Natural killer cell (primary cell): ENCODE data around the gene PRDM8. TPM values are rescaled to one million over a fixed set of nuclear protein-coding genes. Genes with fewer than 3 reads are reported as not detected.

ENCODE experiments used
- ATAC-seq, 3 donors: fragments of 150-1000 bp in 2 of 3; fragments of 200-7000 bp in 1 of 3; cut with Tn5 transposase; 1 replicate in 1 of 3; 2 replicates in 2 of 3; pipeline ENCODE4 v1.10.0; 2021; ENCODE audit warnings: mild to moderate bottlenecking in 2 of 3, moderate library complexity in 2 of 3
- DNase-seq, 2 donors: peaks; one replicate each; pipeline versions ENCODE4 v3.0.0 to v3.0.0-alpha.2; 2013 to 2021; ENCODE audit warnings: mixed read lengths in 1 of 2
- H3K27ac ChIP-seq: one replicate; pipeline ENCODE4 v1.5.1; 2013; ENCODE audit warnings: mild to moderate bottlenecking, low read length
- H3K27me3 ChIP-seq: one replicate; pipeline ENCODE4 v1.6.1; 2013; ENCODE audit warnings: low read length; ENCODE audit not compliant: control insufficient read depth, insufficient read depth
- H3K36me3 ChIP-seq: one replicate; pipeline ENCODE4 v1.6.1; 2013; ENCODE audit warnings: low read length; ENCODE audit not compliant: control insufficient read depth, insufficient read depth
- H3K4me1 ChIP-seq: one replicate; pipeline ENCODE4 v1.6.1; 2013; ENCODE audit warnings: low read length; ENCODE audit not compliant: control insufficient read depth, insufficient read depth
- H3K4me3 ChIP-seq: one replicate; pipeline ENCODE4 v1.5.1; 2013; ENCODE audit warnings: low read length
- H3K9me3 ChIP-seq: one replicate; pipeline ENCODE4 v1.6.1; 2013; ENCODE audit warnings: low read length; ENCODE audit not compliant: control insufficient read depth, insufficient read depth
- H3K27ac Mint-ChIP-seq, 2 donors: one replicate each; pipeline ENCODE4 v1.8.0; 2022; ENCODE audit warnings: mild to moderate bottlenecking in 2 of 2, mixed read lengths in 2 of 2, moderate library complexity in 1 of 2
- H3K27me3 Mint-ChIP-seq, 2 donors: one replicate each; pipeline ENCODE4 v1.8.0; 2022; ENCODE audit warnings: low read depth in 2 of 2, mixed read lengths in 2 of 2
- H3K36me3 Mint-ChIP-seq: one replicate; pipeline ENCODE4 v1.8.0; 2022; ENCODE audit warnings: mixed read lengths
- H3K4me1 Mint-ChIP-seq, 2 donors: one replicate each; pipeline ENCODE4 v1.8.0; 2022; ENCODE audit warnings: mixed read lengths in 2 of 2
- H3K4me3 Mint-ChIP-seq: one replicate; pipeline ENCODE4 v1.8.0; 2022; ENCODE audit warnings: mild to moderate bottlenecking, moderate library complexity, mixed read lengths
- H3K9me3 Mint-ChIP-seq, 2 donors: one replicate each; pipeline ENCODE4 v1.8.0; 2022; ENCODE audit warnings: mixed read lengths in 2 of 2
- WGBS: methylation state at CpG from one replicate; pipeline ENCODE4 v1.1.7; 2013; ENCODE audit warnings: missing lambda C conversion rate; ENCODE audit not compliant: insufficient coverage; 5-methylcytosine and 5-hydroxymethylcytosine counted together
- intact Hi-C: fragments of 100-400 bp; cut with micrococcal nuclease; formaldehyde crosslinking; loops from one replicate; pipeline ENCODE4 v1.14.2; 2022
- total RNA-seq, 4 donors: library from RNA; stranded (reverse); fragments of 120-200 nt in 1 of 4; gene quantifications; one replicate each; pipeline versions ENCODE4 v1.2.3 to v1.2.4, GENCODE V29; 2013 to 2022
- TF ChIP-seq, protein P1 (sequence below): fragments of 200-600 bp; IDR thresholded peaks from one replicate; pipeline ENCODE4 v1.8.0; 2022; ENCODE audit warnings: antibody characterized with exemption

Gene PRDM8
- total RNA-seq, 3 donors from 2014 or later (not counting 1 experiment from before 2014, with no cell fraction given) = 5.8 to 6.2 (median 6.0) TPM

- no peak overlapping the region for H3K4me3 Mint-ChIP-seq
- no peak overlapping the region for H3K27ac ChIP-seq
- H3K27ac Mint-ChIP-seq = no peak overlapping the region
- TF ChIP-seq, protein P1, sequence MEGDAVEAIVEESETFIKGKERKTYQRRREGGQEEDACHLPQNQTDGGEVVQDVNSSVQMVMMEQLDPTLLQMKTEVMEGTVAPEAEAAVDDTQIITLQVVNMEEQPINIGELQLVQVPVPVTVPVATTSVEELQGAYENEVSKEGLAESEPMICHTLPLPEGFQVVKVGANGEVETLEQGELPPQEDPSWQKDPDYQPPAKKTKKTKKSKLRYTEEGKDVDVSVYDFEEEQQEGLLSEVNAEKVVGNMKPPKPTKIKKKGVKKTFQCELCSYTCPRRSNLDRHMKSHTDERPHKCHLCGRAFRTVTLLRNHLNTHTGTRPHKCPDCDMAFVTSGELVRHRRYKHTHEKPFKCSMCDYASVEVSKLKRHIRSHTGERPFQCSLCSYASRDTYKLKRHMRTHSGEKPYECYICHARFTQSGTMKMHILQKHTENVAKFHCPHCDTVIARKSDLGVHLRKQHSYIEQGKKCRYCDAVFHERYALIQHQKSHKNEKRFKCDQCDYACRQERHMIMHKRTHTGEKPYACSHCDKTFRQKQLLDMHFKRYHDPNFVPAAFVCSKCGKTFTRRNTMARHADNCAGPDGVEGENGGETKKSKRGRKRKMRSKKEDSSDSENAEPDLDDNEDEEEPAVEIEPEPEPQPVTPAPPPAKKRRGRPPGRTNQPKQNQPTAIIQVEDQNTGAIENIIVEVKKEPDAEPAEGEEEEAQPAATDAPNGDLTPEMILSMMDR = peak; percentile 12
- H3K36me3 ChIP-seq = no peaks in the 10 kb centered on the region
- intact Hi-C loops = no loop called here
- no peaks in the 10 kb centered on the region for H3K9me3 ChIP-seq
- ATAC-seq (no peak), DNase-seq (no peak)
- H3K4me1 Mint-ChIP-seq = no peaks in the 10 kb centered on the region
- peaks cover 0 to 2% of the 10 kb centered on the region in 2 donors for H3K27me3 Mint-ChIP-seq
- no CpG with 5 or more reads among the region's 2 CpGs for WGBS
- no peaks in the 10 kb centered on the region for H3K36me3 Mint-ChIP-seq
- no peaks in the 10 kb centered on the region for H3K4me1 ChIP-seq
- H3K9me3 Mint-ChIP-seq = no peaks in the 10 kb centered on the region
- H3K4me3 ChIP-seq = no peak overlapping the region
- H3K27me3 ChIP-seq = no peaks in the 10 kb centered on the region
Measured at GRCh38 chr4:80156410-80156809, 40.9 kb upstream of the PRDM8 start.

DNA sequence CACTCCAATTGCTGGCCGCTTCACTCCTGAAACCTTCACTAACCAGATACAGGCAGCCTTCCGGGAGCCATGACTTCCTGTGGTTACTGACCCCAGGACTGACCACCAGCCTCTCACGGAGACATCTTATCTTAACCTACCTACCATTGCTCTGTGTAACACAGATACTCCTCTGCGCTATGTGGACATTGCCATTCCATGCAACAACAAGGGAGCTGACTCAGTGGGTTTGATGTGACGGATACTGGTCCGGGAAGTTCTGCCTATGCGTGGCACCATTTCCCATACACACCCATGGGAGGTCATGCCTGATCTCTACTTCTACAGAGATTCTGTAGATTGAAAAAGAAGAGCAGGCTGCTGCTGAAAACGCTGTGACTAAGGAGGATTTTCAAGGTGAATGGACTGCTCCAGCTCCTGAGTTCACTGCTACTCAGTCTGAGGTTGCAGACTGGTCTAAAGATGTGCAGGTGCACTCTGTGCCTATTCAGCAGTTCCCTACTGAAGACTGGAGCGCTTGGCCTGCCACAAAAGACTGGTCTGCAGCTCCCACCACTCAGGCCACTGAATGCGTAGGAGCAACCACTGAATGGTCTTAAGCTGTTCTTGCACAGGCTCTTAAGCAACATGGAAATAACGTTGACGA lies 35.8 kb upstream of the PRDM8 start:
- H3K27ac Mint-ChIP-seq = no peak overlapping the region
- no peaks in the 10 kb centered on the region for H3K9me3 ChIP-seq

DNA sequence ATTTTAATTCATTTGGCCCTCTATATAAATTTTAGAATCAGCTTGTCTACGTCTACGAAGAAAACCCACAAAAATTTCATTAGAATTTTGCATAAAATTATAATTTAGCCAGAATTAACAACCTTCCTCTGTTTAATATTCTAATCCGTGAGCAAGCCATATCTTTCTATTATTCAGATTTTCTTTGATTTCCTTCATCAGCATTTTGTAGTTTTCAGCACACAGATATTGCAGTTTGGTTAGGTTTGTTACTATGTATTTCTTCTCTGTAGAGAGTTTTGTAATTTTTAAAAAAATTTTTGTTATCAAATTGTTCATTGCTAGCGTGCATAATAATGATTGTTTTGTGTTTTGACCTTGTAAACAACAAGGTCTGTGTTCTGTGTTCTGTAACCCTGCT lies 34.9 kb upstream of the PRDM8 start:
- Histone ChIP-seq H3K4me1 (no peaks in the 10 kb centered on the region), H3K27me3 (no peaks in the 10 kb centered on the region), H3K9me3 (no peaks in the 10 kb centered on the region), H3K36me3 (no peaks in the 10 kb centered on the region), H3K27ac (no peak overlapping the region), H3K4me3 (no peak overlapping the region)
- Mint-ChIP-seq H3K36me3 (no peaks in the 10 kb centered on the region), H3K27me3 (peaks cover 0 to 5% of the 10 kb centered on the region in 2 donors), H3K4me1 (no peaks in the 10 kb centered on the region), H3K9me3 (no peaks in the 10 kb centered on the region), H3K27ac (no peak overlapping the region), H3K4me3 (no peak overlapping the region)
- DNase-seq = no peak
- WGBS = 94% methylated on average over 4 of the region's 4 CpGs
- intact Hi-C loops = no loop called here
- TF ChIP-seq, protein P1 = no peak
- no peak for ATAC-seq

More for the DNA sequence above, 35.8 kb upstream of the PRDM8 start:
- peaks cover 0 to 5% of the 10 kb centered on the region in 2 donors for H3K27me3 Mint-ChIP-seq
- H3K4me1 Mint-ChIP-seq = no peaks in the 10 kb centered on the region
- Histone ChIP-seq H3K27me3 (no peaks in the 10 kb centered on the region), H3K4me1 (no peaks in the 10 kb centered on the region), H3K36me3 (no peaks in the 10 kb centered on the region), H3K4me3 (no peak overlapping the region), H3K27ac (no peak overlapping the region)
- no peaks in the 10 kb centered on the region for H3K9me3 Mint-ChIP-seq
- WGBS = 94% methylated on average over 10 of the region's 12 CpGs
- ATAC-seq (no peak), DNase-seq (no peak)
- TF ChIP-seq, protein P1 = no peak
- intact Hi-C loops = no loop called here
- H3K36me3 Mint-ChIP-seq = no peaks in the 10 kb centered on the region
- no peak overlapping the region for H3K4me3 Mint-ChIP-seq

GRCh38 chr4:80165855-80166254 lies 31.4 kb upstream of the PRDM8 start:
- Histone ChIP-seq H3K4me3 (no peak overlapping the region), H3K36me3 (no peaks in the 10 kb centered on the region), H3K4me1 (no peaks in the 10 kb centered on the region), H3K27ac (no peak overlapping the region), H3K27me3 (no peaks in the 10 kb centered on the region), H3K9me3 (no peaks in the 10 kb centered on the region)
- intact Hi-C loops = no loop called here
- H3K4me3 Mint-ChIP-seq = no peak overlapping the region
- ATAC-seq (no peak), DNase-seq (no peak)
- H3K4me1 Mint-ChIP-seq = no peaks in the 10 kb centered on the region
- H3K27me3 Mint-ChIP-seq = peaks cover 0 to 21% of the 10 kb centered on the region in 2 donors
- no peak overlapping the region for H3K27ac Mint-ChIP-seq
- TF ChIP-seq, protein P1 = no peak
- H3K36me3 Mint-ChIP-seq = no peaks in the 10 kb centered on the region
- H3K9me3 Mint-ChIP-seq = no peaks in the 10 kb centered on the region
